Fibroblast of lung (primary cell): ENCODE data around the gene EML4. TPM values are rescaled to one million over a fixed set of nuclear protein-coding genes. Genes with fewer than 3 reads are reported as not detected.

ENCODE experiments used
- DNase-seq, 2 donors: peaks; one replicate each; pipeline versions ENCODE4 v3.0.0 to v3.0.0-alpha.2; 2010; ENCODE audit warnings: low read depth in 2 of 2
- H2AFZ ChIP-seq: 2 replicates; pipeline ENCODE4 v1.5.1; 2012; ENCODE audit warnings: low read length, control low read depth, inconsistent platforms
- H3K27ac ChIP-seq: 2 replicates; pipeline ENCODE4 v1.5.1; 2011; ENCODE audit warnings: low read length, control low read depth; ENCODE audit not compliant: insufficient read depth
- H3K27me3 ChIP-seq: 2 replicates; pipeline ENCODE4 v1.5.1; 2011; ENCODE audit warnings: mild to moderate bottlenecking, low read length; ENCODE audit not compliant: control insufficient read depth, insufficient read depth
- H3K36me3 ChIP-seq: 2 replicates; pipeline ENCODE4 v1.5.1; 2011; ENCODE audit warnings: low read length; ENCODE audit not compliant: control insufficient read depth, insufficient read depth
- H3K4me1 ChIP-seq: 2 replicates; pipeline ENCODE4 v1.5.1; 2011; ENCODE audit warnings: low read length; ENCODE audit not compliant: control insufficient read depth, insufficient read depth; ENCODE audit errors: extremely low read depth
- H3K4me2 ChIP-seq: 2 replicates; pipeline ENCODE4 v1.5.1; 2011; ENCODE audit warnings: low read length, control low read depth; ENCODE audit not compliant: insufficient read depth; ENCODE audit errors: extremely low read depth
- H3K4me3 ChIP-seq, 4 experiments: fragments of 200-600 bp in 1 of 4; sonication (generic) in 1 of 4; replicated peaks in 1 of 4; 2 replicates each; pipeline ENCODE4 v1.5.1; 2011 to 2016; ENCODE audit warnings: low read length in 4 of 4, low read depth in 3 of 4, mild to moderate bottlenecking in 3 of 4, control low read depth in 2 of 4, inconsistent platforms in 1 of 4, mixed read lengths in 1 of 4; ENCODE audit not compliant: insufficient read depth in 1 of 4; ENCODE audit errors: control extremely low read depth in 1 of 4
- H3K79me2 ChIP-seq: 2 replicates; pipeline ENCODE4 v1.5.1; 2012; ENCODE audit warnings: mild to moderate bottlenecking, low read length, inconsistent platforms; ENCODE audit not compliant: control insufficient read depth, insufficient read depth
- H3K9ac ChIP-seq: 2 replicates; pipeline ENCODE4 v1.5.1; 2011; ENCODE audit warnings: mild to moderate bottlenecking, low read length, control low read depth; ENCODE audit not compliant: insufficient read depth
- H3K9me3 ChIP-seq: 2 replicates; pipeline ENCODE4 v1.5.1; 2012; ENCODE audit warnings: low read depth, low read length; ENCODE audit not compliant: control insufficient read depth, insufficient read depth
- H4K20me1 ChIP-seq: 2 replicates; pipeline ENCODE4 v1.5.1; 2011; ENCODE audit warnings: low read length; ENCODE audit not compliant: control insufficient read depth, insufficient read depth; ENCODE audit errors: extremely low read depth
- CTCF ChIP-seq, 2 donors: IDR thresholded peaks in 1 of 2; conservative IDR thresholded peaks in 1 of 2; 1 replicate in 1 of 2; 2 replicates in 1 of 2; pipeline ENCODE4 v1.5.1; 2011 to 2012; ENCODE audit warnings: low read length in 2 of 2, control low read depth in 1 of 2, inconsistent platforms in 1 of 2, low read depth in 1 of 2, mild to moderate bottlenecking in 1 of 2
- EZH2 ChIP-seq: IDR thresholded peaks from 2 replicates; pipeline ENCODE4 v1.5.1; 2012; ENCODE audit warnings: low read length, control low read depth, mild to moderate bottlenecking; ENCODE audit errors: missing control alignments
- polyA plus RNA-seq, 2 donors: library from polyadenylated mRNA; depleted of rRNA in 1 of 2; stranded (reverse) in 1 of 2; unstranded in 1 of 2; fragments of >200 nt; gene quantifications; 2 replicates each; pipeline ENCODE4 v1.2.1, GENCODE V29; 2011 to 2012; ENCODE audit warnings: missing spikeins in 1 of 2
- total RNA-seq: library from RNA; depleted of rRNA; stranded (reverse); fragments of >200 nt; gene quantifications from 2 replicates; pipeline ENCODE4 v1.2.1, GENCODE V29; 2014

Gene EML4
- total and polyA plus RNA-seq, 2 donors (not counting 1 experiment from before 2014, with no cell fraction given): 49.5 to 62.7 TPM

- no peak overlapping the region for H3K9ac ChIP-seq
- no peaks in the 10 kb centered on the region for H3K4me1 ChIP-seq
- DNase-seq: no peak
- no peak overlapping the region for H2AFZ ChIP-seq
- H3K27me3 ChIP-seq: no peaks in the 10 kb centered on the region
- H3K9me3 ChIP-seq: no peaks in the 10 kb centered on the region
- no peak overlapping the region for H3K4me3 ChIP-seq
- peaks cover 7% of the 10 kb centered on the region for H3K36me3 ChIP-seq
- no peaks in the 10 kb centered on the region for H4K20me1 ChIP-seq
- peaks cover 46% of the 10 kb centered on the region for H3K79me2 ChIP-seq
- H3K27ac ChIP-seq: no peak overlapping the region
- TF ChIP-seq CTCF (conservative IDR thresholded peaks at IDR 0.05 in 1 of 2, IDR thresholded peaks at IDR 0.05 in 1 of 2; ENCODE audit: low read depth in 1 of 2, low read length in 2 of 2) (no peak), EZH2 (no peak)
- no peak overlapping the region for H3K4me2 ChIP-seq
Observed at GRCh38 chr2:42350434-42351063, 181.4 kb downstream of the EML4 start.

GRCh38 chr2:42351864-42352263 lies 182.7 kb downstream of the EML4 start:
- Histone ChIP-seq H3K4me2 (no peak overlapping the region), H3K9me3 (no peaks in the 10 kb centered on the region), H3K9ac (no peak overlapping the region), H3K4me3 (no peak overlapping the region), H4K20me1 (no peaks in the 10 kb centered on the region), H3K27me3 (no peaks in the 10 kb centered on the region), H2AFZ (no peak overlapping the region), H3K27ac (no peak overlapping the region), H3K36me3 (peaks cover 5% of the 10 kb centered on the region), H3K4me1 (no peaks in the 10 kb centered on the region), H3K79me2 (peaks cover 49% of the 10 kb centered on the region)
- TF ChIP-seq EZH2: no peak
- no peak for TF ChIP-seq CTCF (conservative IDR thresholded peaks at IDR 0.05 in 1 of 2, IDR thresholded peaks at IDR 0.05 in 1 of 2; ENCODE audit: low read depth in 1 of 2, low read length in 2 of 2)
- DNase-seq: no peak

- Histone ChIP-seq H3K79me2 (peaks cover 60% of the 10 kb centered on the region), H3K4me2 (no peak overlapping the region), H3K36me3 (peaks cover 3% of the 10 kb centered on the region), H2AFZ (no peak overlapping the region), H3K9me3 (no peaks in the 10 kb centered on the region), H3K27ac (no peak overlapping the region), H3K4me1 (peaks cover 4% of the 10 kb centered on the region), H3K4me3 (no peak overlapping the region), H4K20me1 (no peaks in the 10 kb centered on the region), H3K9ac (no peak overlapping the region), H3K27me3 (no peaks in the 10 kb centered on the region)
- no peak for TF ChIP-seq EZH2
- TF ChIP-seq CTCF (conservative IDR thresholded peaks at IDR 0.05 in 1 of 2, IDR thresholded peaks at IDR 0.05 in 1 of 2; ENCODE audit: low read depth in 1 of 2, low read length in 2 of 2): no peak
- DNase-seq: no peak
Observed at GRCh38 chr2:42353792-42354429, 184.8 kb downstream of the EML4 start.
